GM13976 (cell line): ENCODE data around the gene ZNF337.

Experiments
- DNase-seq: peaks from one replicate; pipeline ENCODE4 v3.0.0; 2012; ENCODE audit warnings: low spot score
- CTCF ChIP-seq: IDR thresholded peaks from 2 replicates; pipeline ENCODE4 v1.5.1; 2012; ENCODE audit warnings: borderline replicate concordance, mild to moderate bottlenecking; ENCODE audit not compliant: insufficient read depth; ENCODE audit errors: extremely low read depth, missing control alignments, control extremely low read depth
- in situ Hi-C: fragments of 300-500 bp; cut with MboI; formaldehyde crosslinking; loops from one replicate; pipeline ENCODE4 v1.12.0; 2022; ENCODE audit warnings: low sequenced_read_pairs, mixed read lengths, inconsistent platforms; ENCODE audit not compliant: unreplicated experiment

ZNF337 gene

GRCh38 chr20:25696371-25697131 is at the start of gene ZNF337:
Gene ZNF337, minus strand, starts transcription at chr20:25696853. Its CDS starts 10,436 bp downstream, at chr20:25686417.
- TF ChIP-seq CTCF: no peak
- in situ Hi-C loops: loop anchor here (25.0 kb wide), 1 partner anchor 166 kb away; no protein-coding TSS in a partner anchor
- peak; percentile 94 for DNase-seq

GRCh38 chr20:25745738-25746137 is 49.1 kb upstream of the ZNF337 start:
- DNase-seq: no peak
- no peak for TF ChIP-seq CTCF
- in situ Hi-C loops: no loop called here

- DNase-seq: no peak
- no peak for TF ChIP-seq CTCF
- in situ Hi-C loops: no loop called here
Measured at GRCh38 chr20:25745100-25745499, 48.4 kb upstream of the ZNF337 start.

GRCh38 chr20:25744261-25744660 is 47.6 kb upstream of the ZNF337 start:
- DNase-seq: no peak
- no peak for TF ChIP-seq CTCF
- in situ Hi-C loops: no loop called here

DNA sequence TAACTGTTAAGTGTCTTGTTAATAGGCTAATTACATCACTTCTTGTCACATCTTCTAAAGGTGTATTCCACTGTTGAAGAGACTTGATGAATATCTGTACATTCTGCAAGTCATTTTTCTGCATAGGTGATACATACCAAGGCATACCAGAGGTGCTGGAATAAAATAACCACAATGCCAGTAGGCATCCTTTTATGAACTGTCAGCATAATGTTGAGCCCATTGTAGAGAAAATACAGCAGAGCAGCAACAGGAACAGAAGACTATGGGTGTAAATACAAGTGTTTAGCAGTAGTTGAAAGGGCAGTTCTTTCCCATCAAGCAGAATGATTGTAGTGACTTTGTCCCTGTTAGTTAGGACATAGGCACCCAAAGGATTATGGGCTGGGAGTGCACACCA is 44.4 kb upstream of the ZNF337 start:
- no peak for TF ChIP-seq CTCF
- in situ Hi-C loops: no loop called here
- DNase-seq: no peak

GRCh38 chr20:25739615-25740320 is 43.1 kb upstream of the ZNF337 start:
- in situ Hi-C loops: no loop called here
- no peak for DNase-seq
- no peak for TF ChIP-seq CTCF
